Measurements from ENCODE around the gene XXYLT1.

The XXYLT1 gene

GRCh38 chr3:195025056-195025883, 245.7 kb downstream of the XXYLT1 start:
- Mint-ChIP-seq H3K4me3 (no peak overlapping the region), H3K27me3 (peaks cover 1% of the 10 kb centered on the region), H3K4me1 (ENCODE audit: low read depth) (peaks cover 29% of the 10 kb centered on the region), H3K9me3 (no peaks in the 10 kb centered on the region), H3K36me3 (ENCODE audit: low read depth) (no peaks in the 10 kb centered on the region), H3K27ac (peak overlapping the region; percentile 71)
- intact Hi-C loops (cut with micrococcal nuclease), result no loop called here

- H3K27me3 Mint-ChIP-seq, result peaks cover 6% of the 10 kb centered on the region
- no peak overlapping the region for H3K27ac Mint-ChIP-seq
- no peaks in the 10 kb centered on the region for H3K36me3 Mint-ChIP-seq (ENCODE audit: low read depth)
- intact Hi-C loops (cut with micrococcal nuclease), result no loop called here
- H3K4me3 Mint-ChIP-seq, result no peak overlapping the region
- peaks cover 29% of the 10 kb centered on the region for H3K4me1 Mint-ChIP-seq (ENCODE audit: low read depth)
- H3K9me3 Mint-ChIP-seq, result no peaks in the 10 kb centered on the region
Observed at GRCh38 chr3:195023989-195024388, 247.0 kb downstream of the XXYLT1 start.

DNA sequence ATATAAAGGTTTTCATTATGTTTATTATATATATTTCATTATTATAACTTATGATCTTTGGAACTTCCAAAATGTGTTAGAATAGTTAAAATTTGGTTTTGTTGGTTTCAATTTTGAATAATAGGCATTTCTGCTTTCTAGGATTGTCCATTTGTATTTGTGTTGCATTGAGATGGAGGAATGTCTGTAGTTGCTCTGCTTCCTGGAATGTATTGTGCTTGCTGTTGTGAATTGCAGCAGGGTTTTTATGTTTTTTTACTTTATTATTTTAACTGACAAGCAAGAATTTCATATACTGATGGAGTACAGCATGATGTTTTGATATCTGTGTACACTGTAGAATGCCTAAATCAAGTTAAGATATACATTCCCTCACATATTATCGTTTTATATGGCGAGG, 247.4 kb downstream of the XXYLT1 start:
- no peak overlapping the region for H3K4me3 Mint-ChIP-seq
- no peaks in the 10 kb centered on the region for H3K36me3 Mint-ChIP-seq (ENCODE audit: low read depth)
- intact Hi-C loops (cut with micrococcal nuclease), result no loop called here
- H3K4me1 Mint-ChIP-seq (ENCODE audit: low read depth), result peaks cover 29% of the 10 kb centered on the region
- peaks cover 6% of the 10 kb centered on the region for H3K27me3 Mint-ChIP-seq
- H3K27ac Mint-ChIP-seq, result no peak overlapping the region
- H3K9me3 Mint-ChIP-seq, result no peaks in the 10 kb centered on the region

GRCh38 chr3:195021692-195022091, 249.3 kb downstream of the XXYLT1 start:
- H3K4me3 Mint-ChIP-seq, result no peak overlapping the region
- no peaks in the 10 kb centered on the region for H3K36me3 Mint-ChIP-seq (ENCODE audit: low read depth)
- peaks cover 7% of the 10 kb centered on the region for H3K27me3 Mint-ChIP-seq
- H3K9me3 Mint-ChIP-seq, result no peaks in the 10 kb centered on the region
- no peak overlapping the region for H3K27ac Mint-ChIP-seq
- H3K4me1 Mint-ChIP-seq (ENCODE audit: low read depth), result peaks cover 38% of the 10 kb centered on the region
- intact Hi-C loops (cut with micrococcal nuclease), result no loop called here

DNA sequence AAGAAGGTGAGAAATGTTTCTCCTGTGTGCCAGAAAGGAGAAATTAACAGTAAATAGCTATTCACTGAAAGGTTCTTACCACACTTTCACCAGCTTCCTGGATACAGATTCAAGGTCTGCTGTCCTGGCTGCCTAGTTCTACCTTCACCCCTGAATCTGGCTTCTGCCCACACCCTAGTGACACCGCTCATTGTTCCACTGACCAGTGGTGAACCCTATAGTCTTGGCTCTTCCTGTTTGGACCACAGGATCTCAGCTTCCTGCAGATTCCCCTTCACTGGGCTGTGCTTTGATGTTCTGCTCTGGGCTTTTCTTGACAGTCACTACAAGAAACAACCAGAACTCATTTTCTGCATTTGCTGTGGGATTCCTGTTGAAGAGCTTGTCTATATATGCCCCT, 250.0 kb downstream of the XXYLT1 start:
- Mint-ChIP-seq H3K9me3 (no peaks in the 10 kb centered on the region), H3K36me3 (ENCODE audit: low read depth) (no peaks in the 10 kb centered on the region), H3K4me3 (no peak overlapping the region), H3K4me1 (ENCODE audit: low read depth) (peaks cover 40% of the 10 kb centered on the region), H3K27ac (peak overlapping the region; percentile 54), H3K27me3 (peaks cover 9% of the 10 kb centered on the region)
- intact Hi-C loops (cut with micrococcal nuclease), result no loop called here

DNA sequence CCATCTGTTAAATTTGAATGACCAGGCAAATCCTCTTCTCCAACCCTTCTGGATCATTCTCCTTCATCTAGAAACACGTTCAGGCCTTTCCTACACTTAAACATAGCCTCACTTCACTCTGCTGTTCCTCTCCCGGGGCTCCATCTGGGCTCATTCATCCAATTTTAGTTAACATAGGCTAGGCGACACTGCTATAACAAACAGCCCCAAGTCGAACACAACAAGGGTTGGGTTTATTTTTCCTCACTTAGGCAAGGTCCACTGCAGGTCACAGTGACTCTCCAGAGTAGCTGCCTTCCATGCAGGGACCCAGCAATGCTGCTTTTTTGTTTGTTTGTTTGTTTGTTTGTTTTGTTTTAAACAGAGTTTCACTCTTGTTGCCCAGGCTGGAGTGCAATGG, 250.8 kb downstream of the XXYLT1 start:
- H3K27me3 Mint-ChIP-seq, result peaks cover 11% of the 10 kb centered on the region
- H3K9me3 Mint-ChIP-seq, result no peaks in the 10 kb centered on the region
- intact Hi-C loops (cut with micrococcal nuclease), result no loop called here
- no peaks in the 10 kb centered on the region for H3K36me3 Mint-ChIP-seq (ENCODE audit: low read depth)
- H3K27ac Mint-ChIP-seq, result no peak overlapping the region
- H3K4me3 Mint-ChIP-seq, result no peak overlapping the region
- peaks cover 38% of the 10 kb centered on the region for H3K4me1 Mint-ChIP-seq (ENCODE audit: low read depth)

GRCh38 chr3:195019335-195019734, 251.6 kb downstream of the XXYLT1 start:
- H3K4me3 Mint-ChIP-seq, result no peak overlapping the region
- H3K27ac Mint-ChIP-seq, result no peak overlapping the region
- peaks cover 12% of the 10 kb centered on the region for H3K27me3 Mint-ChIP-seq
- no peaks in the 10 kb centered on the region for H3K9me3 Mint-ChIP-seq
- peaks cover 41% of the 10 kb centered on the region for H3K4me1 Mint-ChIP-seq (ENCODE audit: low read depth)
- intact Hi-C loops (cut with micrococcal nuclease), result no loop called here
- no peaks in the 10 kb centered on the region for H3K36me3 Mint-ChIP-seq (ENCODE audit: low read depth)
